Stimulated activated naive CD4-positive, alpha-beta T cell (primary cell): ENCODE results near the gene ZSCAN5A.
"Not testable (repeated sequence)": the region's sequence is repeated elsewhere in the genome, so short reads cannot be mapped to it uniquely, and the experiment has no call there.

Experiments used
- DNase-seq, 6 experiments: peaks; one replicate each; lab custom pipeline; 2025; lab: John Stamatoyannopoulos, UW

The ZSCAN5A gene

DNA sequence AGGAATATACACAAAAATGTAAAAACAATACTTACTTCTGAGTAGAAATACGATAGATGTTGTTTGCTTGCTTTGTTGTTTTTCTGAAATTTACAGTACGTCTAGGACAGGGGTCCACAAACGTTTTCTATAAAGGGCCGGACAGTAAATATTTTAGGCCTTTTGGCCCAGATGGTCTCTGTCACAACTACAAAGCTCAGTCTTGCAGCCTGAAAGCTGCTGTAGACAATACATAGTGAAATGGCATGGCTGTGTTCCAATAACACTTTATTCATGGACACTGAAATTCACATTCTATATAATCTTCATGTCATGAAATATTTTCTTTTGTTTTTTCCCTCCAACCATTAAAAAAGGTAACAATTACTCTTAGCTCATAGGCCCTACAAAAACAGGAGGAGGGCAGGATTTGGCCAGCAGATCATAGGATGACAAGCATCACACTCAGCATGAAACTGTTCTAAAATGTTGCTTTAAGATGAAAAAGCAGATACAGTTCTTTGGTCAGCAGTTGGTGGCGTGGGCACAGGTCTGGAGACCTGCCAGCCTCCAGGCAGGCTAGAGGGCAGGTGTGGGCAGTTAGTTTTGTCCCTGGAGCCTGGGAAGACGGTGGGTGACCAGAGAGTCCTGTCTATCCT lies 42.4 kb downstream of the ZSCAN5A start, which contains the start of gene EDDM13:
EDDM13 (plus strand) TSS at position 588 of the 638 bp plus-strand sequence. CDS start 87 bp downstream, outside the sequence.
- DNase-seq, result no peak

DNA sequence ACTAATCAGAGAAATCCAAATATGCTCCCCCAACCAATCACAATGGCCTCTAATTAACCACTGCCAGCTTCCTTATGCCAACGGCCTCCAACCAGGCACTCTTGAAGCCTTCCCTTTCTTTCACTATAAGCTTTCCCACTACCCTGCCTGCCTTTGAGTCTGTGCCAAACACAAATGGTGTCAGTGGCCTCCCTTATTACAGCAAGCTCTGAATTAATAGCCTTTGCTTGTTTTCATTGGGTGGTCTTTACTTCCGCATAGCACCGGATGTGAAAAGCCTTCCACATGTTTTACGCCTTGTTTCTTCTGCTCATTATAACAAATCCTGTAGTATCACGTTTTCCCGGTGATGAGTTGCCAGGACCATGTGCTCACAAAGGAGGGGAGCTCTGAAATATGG lies 43.5 kb downstream of the ZSCAN5A start:
- no peak for DNase-seq

DNA sequence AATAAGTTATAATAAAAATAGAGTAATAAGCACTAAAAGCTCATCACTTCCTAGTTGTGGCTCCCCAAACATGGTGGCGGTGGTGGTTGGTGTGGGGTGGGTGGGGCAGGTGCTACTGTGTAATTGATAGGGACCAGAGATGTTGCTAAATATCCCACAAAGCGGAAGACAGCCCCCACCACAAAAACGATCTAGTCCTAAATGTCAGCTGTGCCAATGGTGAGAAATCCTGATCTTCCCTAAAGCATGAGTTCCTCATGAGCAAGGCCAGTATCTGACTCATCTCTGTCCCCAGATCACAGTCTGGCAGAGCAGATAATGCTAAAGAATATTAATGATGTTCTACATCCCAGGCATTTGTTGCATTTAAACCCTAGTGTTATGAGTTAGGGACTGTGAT lies 44.0 kb downstream of the ZSCAN5A start:
- DNase-seq, result no peak

DNA sequence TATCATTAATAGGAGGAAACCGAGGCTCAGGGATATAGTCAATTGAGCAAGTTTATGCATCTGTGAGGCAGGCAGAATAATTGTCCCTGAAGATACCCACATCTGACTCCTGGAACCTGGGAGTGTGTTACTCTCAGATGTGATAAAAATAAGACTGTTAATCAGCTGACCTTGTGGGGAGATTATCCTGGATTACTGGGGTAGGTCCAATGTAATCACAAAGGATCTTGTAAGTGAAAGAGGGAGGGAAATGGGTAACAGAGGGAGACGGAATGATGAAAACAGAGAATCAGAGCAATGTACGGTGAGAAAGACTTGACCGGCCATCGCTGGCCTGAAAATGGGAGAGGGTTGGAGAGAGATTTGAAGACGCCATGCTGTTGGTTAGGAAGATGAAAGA lies 45.3 kb downstream of the ZSCAN5A start:
- DNase-seq, result no peak

DNA sequence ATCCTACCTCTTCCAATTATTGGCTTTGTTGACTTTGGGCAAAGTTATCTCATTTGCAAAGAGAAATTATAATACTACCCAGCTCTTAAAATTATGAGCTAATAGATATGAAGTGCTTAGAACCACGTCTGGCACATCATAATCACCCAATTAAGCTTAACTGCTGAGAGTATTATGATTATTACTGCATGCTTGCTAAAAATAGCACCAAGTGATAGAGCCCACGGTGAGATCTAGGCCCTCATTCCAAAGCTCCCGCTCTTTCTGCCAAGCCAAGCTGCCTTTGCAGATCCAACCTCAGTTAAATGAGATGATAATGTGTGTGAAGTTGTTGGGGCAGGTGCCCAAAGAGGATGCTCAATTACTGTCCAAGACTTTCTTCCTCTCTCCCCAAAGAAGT lies 48.6 kb downstream of the ZSCAN5A start:
- no peak for DNase-seq

DNA sequence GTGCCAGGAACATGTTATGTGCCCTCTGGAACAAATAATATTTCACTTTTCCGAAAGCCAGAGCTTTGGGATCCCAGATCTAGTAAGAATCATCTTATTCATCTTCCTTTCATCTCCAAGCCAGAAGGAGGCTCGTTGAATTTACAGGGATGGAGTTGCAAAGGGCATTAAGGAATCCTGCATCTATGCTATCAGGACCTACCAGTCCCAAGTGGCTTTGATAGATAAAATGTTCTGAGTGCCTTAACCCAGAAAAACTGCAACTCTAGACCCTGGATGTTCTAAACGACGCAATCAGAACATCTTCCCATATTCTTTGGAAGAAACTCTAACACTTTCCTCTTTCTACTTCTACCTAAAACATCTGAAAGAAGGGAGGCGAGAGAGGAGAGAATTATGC lies 51.3 kb downstream of the ZSCAN5A start:
- no peak for DNase-seq

DNA sequence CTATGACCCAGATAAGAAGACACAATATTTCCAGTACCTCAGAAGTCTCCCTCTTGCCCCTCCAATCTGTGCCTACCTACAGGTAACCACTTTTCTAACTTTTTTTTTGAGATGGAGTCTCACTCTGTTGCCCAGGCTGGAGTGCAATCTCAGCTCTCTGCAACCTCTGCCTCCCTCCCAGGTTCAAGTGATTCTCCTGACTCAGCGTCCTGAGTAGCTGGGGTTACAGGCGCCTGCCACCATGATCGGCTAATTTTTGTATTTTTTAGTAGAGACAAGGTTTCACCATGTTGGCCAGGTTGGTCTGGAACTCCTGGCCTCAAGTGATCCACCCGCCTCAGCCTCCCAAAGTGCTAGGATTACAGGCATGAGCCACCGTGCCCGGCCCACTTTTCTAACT lies 52.7 kb downstream of the ZSCAN5A start:
- DNase-seq, result not testable (repeated sequence)

DNA sequence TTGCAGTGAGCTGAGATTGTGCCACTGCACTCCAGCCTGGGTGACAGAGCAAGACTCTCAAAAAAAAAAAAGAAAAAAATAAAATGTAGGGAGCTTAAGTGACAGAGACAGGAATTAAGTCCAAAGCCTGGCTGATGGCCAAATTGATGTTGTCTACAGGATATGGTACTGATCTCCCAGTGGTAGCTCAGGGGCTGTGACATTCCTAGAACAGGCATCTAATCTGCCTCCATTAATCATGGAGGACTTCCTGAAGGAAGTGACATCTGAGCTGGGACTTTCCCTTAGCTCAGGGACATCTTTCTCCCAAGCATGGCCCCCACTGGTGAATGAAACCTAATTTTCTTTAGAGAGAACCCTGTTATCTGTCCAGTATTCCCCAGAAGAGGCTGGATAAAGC lies 53.5 kb downstream of the ZSCAN5A start:
- DNase-seq, result no peak

DNA sequence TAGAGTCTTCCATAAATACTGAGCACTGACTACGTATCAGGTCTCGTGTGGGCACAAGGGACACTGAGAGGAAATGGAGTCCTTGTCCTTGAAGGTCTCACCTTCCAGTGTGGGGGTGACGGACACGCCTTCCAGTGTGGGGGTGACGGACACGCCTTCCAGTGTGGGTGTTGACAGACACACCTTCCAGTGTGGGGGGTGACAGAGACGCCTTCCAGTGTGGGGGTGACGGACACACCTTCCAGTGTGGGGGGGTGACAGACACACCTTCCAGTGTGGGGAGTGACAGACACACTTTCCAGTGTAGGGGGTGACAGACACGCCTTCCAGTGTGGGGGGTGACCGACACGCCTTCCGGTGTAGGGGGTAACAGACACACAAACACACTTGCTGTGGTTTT lies 56.4 kb downstream of the ZSCAN5A start:
- DNase-seq, result no peak

DNA sequence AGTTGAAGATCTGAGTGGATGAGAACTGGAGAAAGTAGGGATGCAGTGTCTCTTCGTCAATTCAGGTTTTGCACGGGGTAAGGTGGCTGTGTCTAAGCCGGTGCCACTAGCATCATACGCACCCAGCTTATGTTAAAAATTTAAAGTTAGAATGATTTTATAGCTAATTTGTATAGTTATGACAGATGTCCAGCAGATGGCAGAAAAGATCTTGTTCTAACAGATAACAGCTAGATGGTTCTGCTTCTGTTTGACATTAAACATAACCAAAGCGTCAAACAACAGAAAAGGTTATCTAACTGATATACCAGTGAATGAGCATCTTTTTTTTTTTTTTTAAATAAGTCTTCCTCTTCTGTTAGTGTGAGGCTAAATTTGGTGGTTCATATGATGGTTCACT lies 60.9 kb downstream of the ZSCAN5A start:
- peak in 3 of 6 experiments; percentile 7 to 37 (median 34) for DNase-seq

DNA sequence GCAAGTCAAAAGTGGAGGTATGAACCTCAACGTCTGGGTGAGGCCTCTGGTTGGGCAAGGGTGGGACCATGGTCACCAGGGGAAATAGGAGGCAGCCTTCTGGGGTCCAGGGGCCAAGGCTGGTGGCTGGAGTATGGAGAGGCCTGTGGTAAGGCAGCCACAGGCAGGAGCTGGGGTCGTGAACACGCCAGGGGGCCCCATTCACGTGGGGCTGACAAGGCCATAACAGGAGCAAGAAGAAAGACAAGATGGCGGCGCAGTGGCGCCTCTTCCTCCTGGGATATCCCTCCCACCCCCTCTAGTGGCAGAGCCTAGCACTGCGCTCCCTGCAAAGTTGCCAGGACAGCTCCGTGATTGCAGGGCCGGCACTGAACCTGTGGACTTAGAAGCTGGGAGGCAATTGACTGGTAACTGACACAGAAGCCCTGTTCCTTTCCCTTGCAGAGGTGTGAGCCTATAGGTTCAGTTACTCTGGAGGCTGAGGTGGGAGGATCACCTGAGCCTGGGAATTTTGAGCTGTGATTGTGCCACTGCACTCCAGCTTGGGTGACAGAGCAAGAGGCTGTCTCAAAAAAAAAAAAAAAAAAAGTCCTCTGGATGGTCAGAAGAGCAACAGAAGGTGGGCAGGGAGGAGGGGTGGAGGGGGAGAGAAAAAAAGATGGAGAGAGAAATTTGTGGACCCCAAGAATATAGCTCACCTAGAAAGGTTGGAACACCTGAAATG lies 61.8 kb downstream of the ZSCAN5A start:
- peak; percentile 1 to 59 (median 42) for DNase-seq

DNA sequence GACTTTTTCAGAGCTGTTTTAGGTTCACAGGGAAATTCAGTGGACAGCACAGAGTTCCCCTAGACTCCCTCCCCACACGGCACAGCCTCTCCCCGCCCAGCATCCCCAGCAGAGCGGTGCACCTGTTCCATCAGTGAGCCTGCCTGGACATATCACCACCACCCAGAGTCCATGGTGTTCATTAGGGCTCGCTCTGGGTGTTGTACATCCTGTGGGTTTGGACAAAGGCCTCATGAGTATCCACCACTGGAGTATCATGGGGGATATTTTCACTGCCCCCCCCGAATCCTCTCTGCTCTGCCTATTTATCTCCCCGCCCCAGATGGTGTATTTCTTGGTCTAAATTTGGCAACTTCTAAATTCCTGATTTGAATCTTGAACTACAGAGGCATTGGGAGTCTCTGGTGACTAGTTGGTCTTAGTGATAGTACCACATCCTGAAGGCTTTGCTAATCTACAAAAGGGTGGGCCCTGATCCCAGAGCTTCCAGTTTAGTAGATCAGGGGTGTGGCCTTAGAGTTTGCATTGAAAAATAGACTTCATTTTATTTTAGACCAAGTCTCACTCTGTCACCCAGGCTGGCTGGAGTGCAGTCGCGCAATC lies 65.8 kb downstream of the ZSCAN5A start:
- DNase-seq, result not testable (repeated sequence)

DNA sequence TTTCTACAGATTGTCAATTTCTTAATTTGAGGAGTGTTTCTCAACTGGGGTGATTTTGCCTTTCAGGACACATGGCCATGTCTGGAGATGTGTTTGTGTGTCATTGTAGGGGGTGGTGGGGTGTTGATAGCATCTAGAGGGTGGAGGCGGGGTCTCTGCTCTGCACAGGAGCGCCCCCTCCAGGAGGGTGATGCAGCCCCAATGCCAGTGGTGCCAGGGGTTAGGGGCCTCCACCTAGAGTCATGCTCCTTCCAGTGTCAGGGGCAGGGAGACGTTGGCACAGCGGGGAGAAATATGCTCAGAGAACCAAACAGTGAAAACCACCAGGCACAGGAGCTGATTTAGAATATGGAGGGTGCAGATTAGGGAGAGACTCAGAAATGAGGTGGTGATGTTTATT lies 68.9 kb downstream of the ZSCAN5A start:
- DNase-seq, result not testable (repeated sequence)

DNA sequence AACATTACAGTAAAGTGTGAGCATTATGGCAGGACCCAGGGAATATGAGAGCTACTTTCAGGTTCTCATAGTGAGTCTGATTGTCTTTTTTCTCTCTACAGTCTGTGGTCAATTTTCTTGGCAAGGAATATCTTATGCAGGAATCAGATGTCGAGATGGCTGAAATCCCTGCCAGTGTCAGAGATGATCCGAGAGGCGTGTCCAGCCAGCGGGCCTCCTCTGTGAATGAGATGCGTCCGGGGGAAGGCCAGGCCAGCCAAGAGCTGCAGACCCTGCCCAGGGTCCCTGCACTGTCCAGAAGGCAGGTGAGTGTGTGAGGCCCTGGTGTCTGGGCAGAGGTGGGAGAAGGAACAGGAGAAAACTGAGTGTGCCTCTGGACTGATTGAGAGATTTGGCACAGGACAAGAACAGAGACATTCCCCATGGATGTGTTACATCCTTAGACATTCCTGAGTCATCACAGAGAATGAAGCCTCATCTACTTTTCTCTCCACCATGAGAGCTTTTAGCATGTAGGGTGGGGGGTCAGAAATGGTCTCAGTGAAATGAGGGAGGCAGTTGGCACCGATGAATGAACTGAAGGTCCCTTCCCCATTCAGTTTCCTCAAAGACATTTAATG lies 69.4 kb downstream of the ZSCAN5A start:
- DNase-seq, result no peak

DNA sequence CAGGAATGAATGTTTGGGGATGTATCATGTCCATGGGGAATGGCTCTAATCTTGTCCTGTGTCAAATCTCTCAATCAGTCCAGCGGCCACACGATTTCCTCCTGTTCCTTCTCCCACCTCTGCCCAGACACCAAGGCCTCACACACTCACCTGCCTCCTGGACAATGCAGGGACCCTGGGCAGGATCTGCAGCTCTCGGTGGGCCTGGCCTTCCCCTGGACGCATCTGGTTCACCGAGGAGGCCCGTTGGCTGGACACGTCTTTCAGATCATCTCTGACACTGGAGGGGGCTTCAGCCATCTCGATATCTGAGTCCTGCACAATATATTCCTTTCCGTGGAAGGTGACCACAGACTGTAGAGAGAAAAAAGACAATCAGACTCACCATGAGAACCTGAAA lies 91.2 kb downstream of the ZSCAN5A start:
- DNase-seq, result no peak

DNA sequence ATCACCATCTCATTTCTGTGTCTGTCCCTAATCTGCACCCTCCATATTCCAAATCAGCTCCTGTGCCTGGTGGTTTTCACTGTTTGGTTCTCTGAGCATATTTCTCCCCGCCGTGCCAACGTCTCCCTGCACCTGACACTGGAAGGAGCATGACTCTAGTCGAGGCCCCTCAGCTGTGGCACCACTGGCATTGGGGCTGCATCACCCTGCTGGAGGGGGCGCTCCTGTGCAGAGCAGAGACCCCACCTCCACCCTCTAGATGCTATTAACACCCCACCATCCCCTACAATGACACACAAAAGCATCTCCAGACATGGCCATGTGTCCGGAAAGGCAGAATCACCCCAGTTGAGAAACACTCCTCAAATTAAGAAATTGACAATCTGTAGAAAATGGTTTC lies 91.7 kb downstream of the ZSCAN5A start:
- no peak for DNase-seq

DNA sequence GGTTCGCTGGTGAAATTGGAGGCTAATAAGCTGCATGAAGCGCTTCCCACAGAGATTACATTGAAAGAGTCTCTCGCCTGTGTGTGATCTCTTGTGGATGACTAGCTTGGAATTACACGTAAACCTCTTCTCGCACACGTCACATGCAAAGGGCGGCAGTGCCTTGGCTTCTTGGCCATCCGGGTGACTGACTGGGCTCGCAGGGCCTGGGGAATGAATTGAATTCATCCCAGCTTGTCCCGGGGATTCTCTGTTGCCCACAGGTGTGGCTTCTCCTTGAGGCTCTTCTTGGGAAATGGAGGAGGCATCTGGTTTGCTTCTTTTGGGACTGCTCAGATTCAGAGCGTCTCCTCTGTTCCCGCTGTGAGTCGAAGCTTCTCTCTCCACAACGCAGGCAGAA lies 92.8 kb downstream of the ZSCAN5A start:
- no peak for DNase-seq

DNA sequence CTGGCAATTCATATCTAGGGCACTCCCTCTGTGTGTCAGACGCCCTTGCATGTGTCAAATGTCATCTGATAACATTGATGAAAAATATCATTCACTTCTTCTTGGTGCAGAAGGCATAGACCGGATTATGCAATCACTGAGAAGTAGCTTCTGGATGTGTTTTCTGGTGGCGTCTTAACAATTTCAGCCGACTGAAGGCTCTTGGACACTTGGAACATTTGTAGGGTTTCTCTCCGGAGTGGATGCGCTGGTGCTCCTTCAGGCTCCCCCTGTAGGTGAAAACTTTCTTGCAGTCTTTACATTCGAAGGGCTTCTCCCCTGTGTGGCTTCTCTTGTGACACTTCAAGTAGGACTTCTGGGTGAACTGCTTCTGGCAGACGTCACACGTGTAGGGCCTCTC lies 93.2 kb downstream of the ZSCAN5A start:
- DNase-seq, result not testable (repeated sequence)

DNA sequence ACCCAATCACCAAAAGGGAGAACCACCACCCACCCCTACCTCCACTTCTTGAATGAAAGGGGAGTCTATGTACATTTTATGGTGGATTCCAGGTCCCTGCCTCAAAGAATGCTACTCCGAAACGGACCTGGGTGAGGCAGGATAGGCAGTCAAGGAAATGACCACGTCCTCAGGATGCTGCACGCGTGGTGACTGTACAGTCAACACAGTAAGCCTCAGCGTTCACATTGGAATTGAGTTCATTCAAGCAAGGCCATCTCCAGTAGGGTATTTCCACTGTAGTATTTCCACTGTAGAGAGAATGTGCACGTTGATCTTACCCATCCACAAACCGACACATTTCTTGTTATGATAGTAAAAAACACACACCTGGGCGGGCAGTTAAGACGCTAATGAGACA lies 95.7 kb downstream of the ZSCAN5A start:
- DNase-seq, result no peak

DNA sequence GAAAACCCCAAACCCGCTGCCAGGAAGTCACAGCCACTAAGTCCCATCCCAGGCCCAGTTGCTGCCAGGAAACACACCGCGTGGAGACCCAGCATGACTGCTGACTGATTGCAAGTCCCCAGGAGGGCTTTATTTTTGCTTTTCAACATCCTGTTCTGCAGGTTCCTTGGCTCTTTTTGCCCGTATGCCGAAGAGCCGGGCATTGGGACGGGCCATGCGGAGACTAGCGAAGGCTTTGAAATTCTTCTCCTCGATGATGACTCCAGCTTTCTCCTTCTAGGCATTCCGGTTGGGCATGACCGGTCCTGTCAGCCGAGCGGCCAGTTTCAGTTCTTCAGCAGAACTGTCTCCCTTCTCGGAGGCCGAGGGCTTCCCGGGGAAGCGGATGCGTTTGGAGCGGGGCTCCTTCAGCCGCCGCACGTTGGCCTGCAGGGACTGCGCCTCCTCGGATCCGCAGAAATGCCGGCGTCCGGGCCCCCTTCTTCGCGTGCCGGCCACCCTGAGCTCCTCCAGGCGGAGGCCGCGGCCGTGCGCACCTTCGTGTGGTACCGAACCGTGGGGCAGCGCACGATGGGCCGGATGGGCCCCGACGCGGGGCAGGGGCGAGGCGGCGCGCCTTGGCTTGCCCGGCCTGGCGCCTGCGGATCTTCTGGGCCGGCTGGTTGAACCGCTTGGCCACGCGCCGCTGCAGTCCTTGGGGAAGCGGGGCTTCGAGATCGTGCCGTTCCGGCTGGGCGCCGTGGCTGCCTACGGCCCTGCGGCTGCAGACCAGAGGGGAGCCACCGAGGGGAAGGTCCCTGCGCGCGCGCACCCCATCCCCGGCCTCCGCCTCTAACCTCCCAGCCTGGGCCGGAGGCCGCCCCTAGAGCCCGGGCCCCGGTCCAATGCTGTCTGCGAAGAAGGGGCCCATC lies 97.3 kb downstream of the ZSCAN5A start:
- no peak for DNase-seq

DNA sequence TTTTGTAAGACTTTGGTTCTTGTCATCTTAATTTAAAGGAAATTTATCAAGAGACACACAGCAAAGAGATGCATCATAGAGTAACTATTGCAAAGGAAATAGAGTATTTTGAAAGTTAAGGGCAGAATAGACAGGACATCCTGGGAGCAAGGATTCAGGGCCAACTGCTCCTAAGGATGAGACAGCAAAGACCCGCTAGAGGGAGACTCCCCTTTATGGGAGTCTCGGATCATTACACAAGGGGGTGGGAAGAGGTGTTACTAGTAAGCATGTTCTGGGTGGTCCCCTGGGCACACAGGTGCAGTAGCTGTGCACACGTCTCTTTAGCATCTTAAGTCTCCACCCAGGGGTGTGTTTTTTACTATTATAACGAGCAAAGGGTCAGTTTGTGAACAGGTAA lies 102.9 kb downstream of the ZSCAN5A start:
- DNase-seq, result no peak

DNA sequence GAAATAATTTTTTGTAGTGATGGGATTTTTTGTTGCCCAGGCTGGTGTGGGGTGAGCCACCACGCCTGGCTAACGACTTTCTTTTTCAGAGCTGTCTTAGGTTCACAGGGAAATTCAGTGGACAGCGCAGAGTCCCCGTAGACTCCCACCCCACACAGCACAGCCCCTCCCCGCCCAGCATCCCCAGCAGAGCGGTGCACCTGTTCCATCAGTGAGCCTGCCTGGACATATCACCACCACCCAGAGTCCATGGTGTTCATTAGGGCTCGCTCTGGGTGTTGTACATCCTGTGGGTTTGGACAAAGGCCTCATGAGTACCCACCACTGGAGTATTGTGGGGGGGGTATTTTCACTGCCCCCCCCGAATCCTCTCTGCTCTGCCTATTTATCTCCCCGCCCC lies 104.6 kb downstream of the ZSCAN5A start:
- not testable (repeated sequence) for DNase-seq
